H1 (cell line): ENCODE data around the gene METTL6. TPM values are rescaled to one million over a fixed set of nuclear protein-coding genes. Genes with fewer than 3 reads are reported as not detected.

Experiments used
- CTCF ChIA-PET: fragments of 300-600 bp; sonication (Branson Sonifier 250); formaldehyde crosslinking; loops from one replicate; lab custom pipeline; 2021; ENCODE audit not compliant: partially characterized antibody; lab: Charles Lee
- POLR2A ChIA-PET: fragments of 300-600 bp; sonication (Branson Sonifier 250); formaldehyde crosslinking; loops from one replicate; lab custom pipeline; 2021; ENCODE audit warnings: inconsistent platforms; ENCODE audit not compliant: partially characterized antibody; lab: Charles Lee
- DNase-seq, 2 experiments: peaks; one replicate each; pipeline versions ENCODE4 v3.0.0 to v3.0.0-alpha.2; 2010 to 2022; ENCODE audit warnings: low spot score in 2 of 2, low read depth in 1 of 2, mixed read lengths in 1 of 2
- FAIRE-seq: peaks from 2 replicates; lab custom pipeline; 2011; peaks lifted over from hg19 to GRCh38; lab: Jason Lieb, UNC
- H2AFZ ChIP-seq: 2 replicates; pipeline ENCODE4 v1.8.1; 2012; ENCODE audit warnings: low read length, inconsistent platforms
- H2AK5ac ChIP-seq: 2 replicates; pipeline ENCODE4 v1.6.1; 2013; ENCODE audit warnings: low read depth, low read length
- H2BK120ac ChIP-seq: replicated peaks from 2 replicates; pipeline ENCODE3; 2013; ENCODE audit warnings: low read depth, low read length, inconsistent platforms
- H2BK12ac ChIP-seq: 2 replicates; pipeline ENCODE4 v1.6.1; 2013; ENCODE audit warnings: low read depth, low read length
- H2BK15ac ChIP-seq: 2 replicates; pipeline ENCODE4 v1.6.1; 2013; ENCODE audit warnings: low read length
- H2BK20ac ChIP-seq: 2 replicates; pipeline ENCODE4 v1.6.1; 2013; ENCODE audit warnings: low read length
- H2BK5ac ChIP-seq: 2 replicates; pipeline ENCODE4 v1.6.1; 2013; ENCODE audit warnings: low read depth, low read length
- H3K14ac ChIP-seq: 2 replicates; pipeline ENCODE4 v1.6.1; 2013; ENCODE audit warnings: inconsistent platforms; ENCODE audit not compliant: insufficient read length
- H3K18ac ChIP-seq: 2 replicates; pipeline ENCODE4 v1.6.1; 2013; ENCODE audit warnings: low read length; ENCODE audit errors: extremely low read depth
- H3K23ac ChIP-seq: 2 replicates; pipeline ENCODE4 v1.6.1; 2013; ENCODE audit warnings: inconsistent platforms; ENCODE audit not compliant: insufficient read length
- H3K23me2 ChIP-seq: 2 replicates; pipeline ENCODE4 v1.6.1; 2013; ENCODE audit warnings: low read depth, low read length
- H3K27ac ChIP-seq: 2 replicates; pipeline ENCODE4 v1.6.1; 2011; ENCODE audit warnings: low read depth, low read length, inconsistent platforms
- H3K27me3 ChIP-seq, 4 experiments: replicated peaks in 1 of 4; 1 replicate in 1 of 4; 2 replicates in 3 of 4; pipeline versions ENCODE4 v1.6.1 to v1.8.1; 2011 to 2013; ENCODE audit warnings: low read length in 3 of 4, mild to moderate bottlenecking in 3 of 4, inconsistent platforms in 2 of 4, mixed read lengths in 2 of 4, moderate library complexity in 1 of 4; ENCODE audit not compliant: control insufficient read depth in 3 of 4, insufficient read depth in 3 of 4; ENCODE audit errors: extremely low read depth in 1 of 4
- H3K36me3 ChIP-seq, 4 experiments: 2 replicates each; pipeline versions ENCODE4 v1.6.1 to v1.8.1; 2011 to 2013; ENCODE audit warnings: mild to moderate bottlenecking in 4 of 4, low read length in 3 of 4, moderate library complexity in 2 of 4, control low read depth in 1 of 4, inconsistent platforms in 1 of 4; ENCODE audit not compliant: insufficient read depth in 4 of 4, control insufficient read depth in 2 of 4
- H3K4ac ChIP-seq: replicated peaks from 2 replicates; pipeline ENCODE3; 2013; ENCODE audit warnings: low read length, low read depth, mixed read lengths, inconsistent platforms; ENCODE audit not compliant: insufficient read length
- H3K4me1 ChIP-seq, 4 experiments: replicated peaks in 1 of 4; 1 replicate in 1 of 4; 2 replicates in 3 of 4; pipeline versions ENCODE4 v1.6.1 to v1.8.1; 2011 to 2013; ENCODE audit warnings: low read length in 3 of 4, inconsistent platforms in 2 of 4, mixed read lengths in 1 of 4; ENCODE audit not compliant: insufficient read depth in 4 of 4, control insufficient read depth in 3 of 4
- H3K4me2 ChIP-seq, 2 experiments: 2 replicates each; pipeline versions ENCODE4 v1.6.1 to v1.8.1; 2011 to 2013; ENCODE audit warnings: low read depth in 2 of 2, low read length in 2 of 2, control low read depth in 1 of 2, inconsistent platforms in 1 of 2, mild to moderate bottlenecking in 1 of 2; ENCODE audit not compliant: insufficient read depth in 1 of 2
- H3K4me3 ChIP-seq, 4 experiments: fragments of 200-600, 300-600 bp in 1 of 4; sonication (generic), shearing (Covaris generic), sonication (Bioruptor Twin) in 1 of 4; 2 replicates each; pipeline versions ENCODE4 v1.5.1 to v1.8.1; 2011 to 2016; ENCODE audit warnings: low read length in 4 of 4, low read depth in 3 of 4, control low read depth in 2 of 4, inconsistent platforms in 2 of 4, mild to moderate bottlenecking in 2 of 4, mixed read lengths in 1 of 4, moderate library complexity in 1 of 4; ENCODE audit not compliant: insufficient read depth in 2 of 4; ENCODE audit errors: extremely low read depth in 1 of 4
- H3K56ac ChIP-seq: replicated peaks from 2 replicates; pipeline ENCODE3; 2013; ENCODE audit warnings: low read depth, mild to moderate bottlenecking, mixed read lengths, low read length, inconsistent platforms; ENCODE audit not compliant: insufficient read length
- H3K79me1 ChIP-seq: 2 replicates; pipeline ENCODE4 v1.6.1; 2013; ENCODE audit warnings: low read depth, low read length, control low read depth
- H3K79me2 ChIP-seq, 2 experiments: 2 replicates each; pipeline versions ENCODE4 v1.6.1 to v1.8.1; 2012 to 2013; ENCODE audit warnings: low read length in 2 of 2, mild to moderate bottlenecking in 2 of 2, inconsistent platforms in 1 of 2; ENCODE audit not compliant: insufficient read depth in 2 of 2, control insufficient read depth in 1 of 2
- H3K9ac ChIP-seq, 4 experiments: replicated peaks in 1 of 4; 1 replicate in 1 of 4; 2 replicates in 3 of 4; pipeline versions ENCODE4 v1.6.1 to v1.8.1; 2011 to 2013; ENCODE audit warnings: low read depth in 3 of 4, low read length in 3 of 4, control low read depth in 2 of 4, mild to moderate bottlenecking in 2 of 4, moderate library complexity in 2 of 4, inconsistent platforms in 1 of 4; ENCODE audit errors: extremely low read depth in 1 of 4
- H3K9me3 ChIP-seq, 2 experiments: 2 replicates each; pipeline versions ENCODE4 v1.6.1 to v1.8.1; 2012 to 2013; ENCODE audit warnings: mild to moderate bottlenecking in 2 of 2, moderate library complexity in 2 of 2, control low read depth in 1 of 2, inconsistent platforms in 1 of 2, low read depth in 1 of 2, low read length in 1 of 2, mixed read lengths in 1 of 2; ENCODE audit not compliant: insufficient read depth in 2 of 2
- H4K20me1 ChIP-seq, 2 experiments: replicated peaks in 1 of 2; 2 replicates each; pipeline versions ENCODE3 to v1.8.1; 2011 to 2013; ENCODE audit warnings: inconsistent platforms in 2 of 2, low read length in 2 of 2, mild to moderate bottlenecking in 1 of 2; ENCODE audit not compliant: insufficient read depth in 2 of 2, control insufficient read depth in 1 of 2
- H4K5ac ChIP-seq: 2 replicates; pipeline ENCODE4 v1.6.1; 2013; ENCODE audit warnings: low read length, low read depth, mixed read lengths, inconsistent platforms; ENCODE audit not compliant: insufficient read length
- H4K8ac ChIP-seq: 2 replicates; pipeline ENCODE4 v1.8.0; 2013; ENCODE audit warnings: mild to moderate bottlenecking, moderate library complexity, low read length, inconsistent platforms; ENCODE audit not compliant: insufficient read depth; ENCODE audit errors: extremely low read depth
- H4K91ac ChIP-seq: replicated peaks from 2 replicates; pipeline ENCODE3; 2013; ENCODE audit warnings: low read length, mixed read lengths, inconsistent platforms; ENCODE audit not compliant: insufficient read length
- TBP ChIP-seq: IDR thresholded peaks from 2 replicates; pipeline ENCODE4 v1.6.1; 2011; ENCODE audit warnings: low read depth, low read length, improper control_type of control experiment
- WGBS, 2 experiments: shearing (Covaris generic) in 1 of 2; methylation state at CpG; one replicate each; pipeline versions ENCODE4 v1.1.6 to v1.1.7; 2013 to 2015; ENCODE audit warnings: low lambda C conversion rate in 2 of 2, mixed read lengths in 2 of 2, inconsistent platforms in 1 of 2, low coverage in 1 of 2, missing lambda C conversion rate in 1 of 2; ENCODE audit not compliant: insufficient replicate concordance in 2 of 2, insufficient coverage in 1 of 2, insufficient read length in 1 of 2; ENCODE audit errors: extremely low coverage in 1 of 2, missing lambda C conversion rate in 1 of 2; 5-methylcytosine and 5-hydroxymethylcytosine counted together
- polyA plus RNA-seq, 7 experiments: library from polyadenylated mRNA; depleted of rRNA in 3 of 7; stranded (reverse) in 5 of 7; unstranded in 2 of 7; fragments of >200 nt in 5 of 7; fragments of 200-250 nt in 2 of 7; gene quantifications; 1 replicate in 5 of 7; 2 replicates in 1 of 7; 4 replicates in 1 of 7; pipeline versions ENCODE4 v1.2.1 to v1.2.3, GENCODE V29; 2011 to 2013; ENCODE audit warnings: missing spikeins in 2 of 7, mixed read lengths in 2 of 7
- total RNA-seq: library from RNA; stranded (reverse); fragmentation: NEBNext Ultra II Directional; extraction: Animal tissue kit (Norgen Biotek cat#: 25700); gene quantifications from 2 replicates; pipeline ENCODE4 v1.2.1, GENCODE V29; 2021

METTL6 gene
- total and polyA plus RNA-seq, 2 of the 8 experiments (the other 6 are each of a cell fraction or from before 2014, with no cell fraction given): 18.4 to 20.0 TPM

- Histone ChIP-seq H3K27me3 (no peaks in the 10 kb centered on the region), H2BK20ac (no peak overlapping the region), H2BK15ac (no peak overlapping the region), H3K4me2 (no peak overlapping the region), H3K79me2 (no peaks in the 10 kb centered on the region), H3K4ac (no peak overlapping the region), H3K4me3 (no peak overlapping the region), H3K4me1 (no peaks in the 10 kb centered on the region), H4K20me1 (no peaks in the 10 kb centered on the region), H2BK120ac (no peak overlapping the region), H3K14ac (no peak overlapping the region), H3K27ac (no peak overlapping the region), H3K56ac (no peak overlapping the region), H3K18ac (no peak overlapping the region), H2AK5ac (no peak overlapping the region), H4K91ac (no peak overlapping the region), H2AFZ (no peak overlapping the region), H3K9ac (no peak overlapping the region), H4K8ac (no peak overlapping the region), H3K36me3 (no peaks in the 10 kb centered on the region), H3K9me3 (no peaks in the 10 kb centered on the region), H2BK12ac (no peak overlapping the region), H3K23me2 (no peaks in the 10 kb centered on the region), H2BK5ac (no peak overlapping the region), H3K79me1 (no peaks in the 10 kb centered on the region), H4K5ac (no peak overlapping the region), H3K23ac (no peak overlapping the region)
- no peak for TF ChIP-seq TBP
- no peak for FAIRE-seq
- DNase-seq: no peak
- CTCF ChIA-PET: interaction anchor here (1.4 to 1.8 kb wide), 2 partner anchors 19 to 20 kb away, joined by 4 to 5 read pairs; no protein-coding TSS in a partner anchor
- POLR2A ChIA-PET: no interaction called here
- 97% methylated on average over 3 of the region's 3 CpGs; no CpG with 5 or more reads in 1 of the 2 experiments for WGBS, 2 experiments
Measured at GRCh38 chr3:15449489-15450224, 22.3 kb upstream of the METTL6 start.
